GM12878 (cell line): ENCODE measurements around the gene MAPKAPK2. TPM values are rescaled to one million over a fixed set of nuclear protein-coding genes. Genes with fewer than 3 reads are reported as not detected.
A peak's percentile ranks its signal among the peaks of the same experiment; 100 is the strongest.

Experiments
- ATF7 ChIP-seq: fragments of 450-650 bp; IDR thresholded peaks from 2 replicates; pipeline ENCODE4 v1.6.1; 2016; ENCODE audit warnings: low read depth, mild to moderate bottlenecking
- BACH1 ChIP-seq: fragments of 450-650 bp; IDR thresholded peaks from 2 replicates; pipeline ENCODE4 v1.6.1; 2017; ENCODE audit warnings: mild to moderate bottlenecking, borderline replicate concordance
- BCL3 ChIP-seq: IDR thresholded peaks from 2 replicates; pipeline ENCODE4 v1.6.1; 2011; ENCODE audit warnings: borderline replicate concordance, low read depth, mild to moderate bottlenecking, moderate library complexity, low read length; ENCODE audit not compliant: insufficient read depth, poor library complexity, severe bottlenecking
- DPF2 ChIP-seq: fragments of 450-650 bp; IDR thresholded peaks from 2 replicates; pipeline ENCODE4 v1.6.1; 2017; ENCODE audit warnings: mild to moderate bottlenecking
- EGR1 ChIP-seq, 2 experiments: IDR thresholded peaks; 1 replicate in 1 of 2; 2 replicates in 1 of 2; pipeline ENCODE4 v1.6.1; 2011 to 2012; ENCODE audit warnings: low read depth in 2 of 2, low read length in 2 of 2, borderline replicate concordance in 1 of 2, mild to moderate bottlenecking in 1 of 2, moderate library complexity in 1 of 2
- IKZF1 ChIP-seq: fragments of 450-650 bp; conservative IDR thresholded peaks from 2 replicates; pipeline ENCODE4 v1.6.1; 2017; ENCODE audit warnings: antibody characterized with exemption, mild to moderate bottlenecking
- IKZF2 ChIP-seq, 2 experiments: fragments of 450-650 bp; IDR thresholded peaks; 2 replicates each; pipeline ENCODE4 v1.6.1; 2017; ENCODE audit warnings: mild to moderate bottlenecking in 2 of 2, moderate library complexity in 2 of 2
- MEF2B ChIP-seq: fragments of 450-650 bp; IDR thresholded peaks from 2 replicates; pipeline ENCODE4 v1.6.1; 2018; ENCODE audit warnings: mild to moderate bottlenecking, moderate library complexity; ENCODE audit not compliant: partially characterized antibody, poor library complexity, severe bottlenecking
- MTA2 ChIP-seq: fragments of 450-650 bp; IDR thresholded peaks from 2 replicates; pipeline ENCODE4 v1.6.1; 2016; ENCODE audit warnings: low read depth, mild to moderate bottlenecking, moderate library complexity
- MXI1 ChIP-seq: fragments of 150-350 bp; IDR thresholded peaks from 2 replicates; pipeline ENCODE4 v1.6.1; 2011; ENCODE audit warnings: low read depth, mild to moderate bottlenecking, inconsistent platforms, low read length, improper control_type of control experiment
- NBN ChIP-seq: fragments of 450-650 bp; IDR thresholded peaks from 2 replicates; pipeline ENCODE4 v1.6.1; 2016
- NR2C1 ChIP-seq: fragments of 450-650 bp; IDR thresholded peaks from 2 replicates; pipeline ENCODE4 v1.6.1; 2017; ENCODE audit warnings: antibody characterized with exemption, mild to moderate bottlenecking, moderate library complexity
- PAX5 ChIP-seq: IDR thresholded peaks from 2 replicates; pipeline ENCODE4 v1.6.1; 2011; ENCODE audit warnings: low read depth, low read length, borderline replicate concordance
- RCOR1 ChIP-seq: conservative IDR thresholded peaks from 2 replicates; pipeline ENCODE4 v1.6.1; 2012; ENCODE audit warnings: low read depth, low read length, improper control_type of control experiment
- RELA ChIP-seq: fragments of 450-650 bp; IDR thresholded peaks from 2 replicates; pipeline ENCODE4 v1.8.0; 2014; ENCODE audit warnings: borderline replicate concordance; ENCODE audit not compliant: partially characterized antibody
- RFX5 ChIP-seq: IDR thresholded peaks from 2 replicates; pipeline ENCODE4 v1.6.1; 2011; ENCODE audit warnings: low read depth, low read length, improper control_type of control experiment
- ZBTB4 ChIP-seq: fragments of 450-650 bp; formaldehyde crosslinking; IDR thresholded peaks from 2 replicates; pipeline ENCODE4 v1.4.0; 2022; ENCODE audit warnings: mild to moderate bottlenecking, moderate library complexity
- ZNF24 ChIP-seq: fragments of 450-650 bp; IDR thresholded peaks from 2 replicates; pipeline ENCODE4 v1.6.1; 2017; ENCODE audit warnings: antibody characterized with exemption, mild to moderate bottlenecking
- polyA plus RNA-seq, 11 experiments: library from polyadenylated mRNA; depleted of rRNA in 4 of 11; unstranded in 6 of 11; stranded (reverse) in 5 of 11; fragments of >200 nt; fragmentation: Nextera tagmentation in 4 of 11; fragmentation: Illumina TruSeq in 1 of 11; extraction: Ambion mirVana in 4 of 11; extraction: Trizol in 1 of 11; gene quantifications; 1 replicate in 1 of 11; 2 replicates in 10 of 11; pipeline versions ENCODE4 v1.2.1 to v1.2.3, GENCODE V29; 2011 to 2016; ENCODE audit warnings: inconsistent platforms in 2 of 11, missing spikeins in 2 of 11, low read depth in 1 of 11
- total RNA-seq, 4 experiments: library from RNA; depleted of rRNA in 3 of 4; stranded (reverse); fragments of >200 nt in 3 of 4; fragmentation: Illumina TruSeq in 1 of 4; extraction: Trizol in 1 of 4; gene quantifications; 2 replicates each; pipeline versions ENCODE4 v1.2.1 to v1.2.3, GENCODE V29; 2013 to 2021
- TF ChIP-seq, protein P1 (sequence below): fragments of 450-650 bp; IDR thresholded peaks from 2 replicates; pipeline ENCODE4 v1.6.1; 2017; ENCODE audit warnings: mild to moderate bottlenecking
- TF ChIP-seq, protein P2 (sequence below): fragments of 450-650 bp; IDR thresholded peaks from 2 replicates; pipeline ENCODE4 v1.6.1; 2016; ENCODE audit warnings: mild to moderate bottlenecking, moderate library complexity, borderline replicate concordance

MAPKAPK2 gene
- total and polyA plus RNA-seq, 10 of the 15 experiments (the other 5 are each of a cell fraction or from before 2014, with no cell fraction given): 0.72 to 92.2 (median 49.3) TPM

- TF ChIP-seq, protein P1, sequence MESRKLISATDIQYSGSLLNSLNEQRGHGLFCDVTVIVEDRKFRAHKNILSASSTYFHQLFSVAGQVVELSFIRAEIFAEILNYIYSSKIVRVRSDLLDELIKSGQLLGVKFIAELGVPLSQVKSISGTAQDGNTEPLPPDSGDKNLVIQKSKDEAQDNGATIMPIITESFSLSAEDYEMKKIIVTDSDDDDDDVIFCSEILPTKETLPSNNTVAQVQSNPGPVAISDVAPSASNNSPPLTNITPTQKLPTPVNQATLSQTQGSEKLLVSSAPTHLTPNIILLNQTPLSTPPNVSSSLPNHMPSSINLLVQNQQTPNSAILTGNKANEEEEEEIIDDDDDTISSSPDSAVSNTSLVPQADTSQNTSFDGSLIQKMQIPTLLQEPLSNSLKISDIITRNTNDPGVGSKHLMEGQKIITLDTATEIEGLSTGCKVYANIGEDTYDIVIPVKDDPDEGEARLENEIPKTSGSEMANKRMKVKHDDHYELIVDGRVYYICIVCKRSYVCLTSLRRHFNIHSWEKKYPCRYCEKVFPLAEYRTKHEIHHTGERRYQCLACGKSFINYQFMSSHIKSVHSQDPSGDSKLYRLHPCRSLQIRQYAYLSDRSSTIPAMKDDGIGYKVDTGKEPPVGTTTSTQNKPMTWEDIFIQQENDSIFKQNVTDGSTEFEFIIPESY: no peak
- peak; percentile 38 for TF ChIP-seq MEF2B
- TF ChIP-seq DPF2: peak; percentile 80
- TF ChIP-seq ATF7: peak; percentile 68; the same call in 1 of the 2 replicates
- TF ChIP-seq MTA2: peak; percentile 78; the same call in 1 of the 2 replicates
- peak; percentile 49 for TF ChIP-seq NBN
- peak; percentile 70; the same call in 1 of the 2 replicates for TF ChIP-seq PAX5
- no peak for TF ChIP-seq RCOR1
- TF ChIP-seq BCL3: peak; percentile 42
- peak; percentile 58; the same call in 1 of the 2 replicates for TF ChIP-seq BACH1
- TF ChIP-seq NR2C1: no peak
- TF ChIP-seq RFX5: no peak
- TF ChIP-seq, protein P2, sequence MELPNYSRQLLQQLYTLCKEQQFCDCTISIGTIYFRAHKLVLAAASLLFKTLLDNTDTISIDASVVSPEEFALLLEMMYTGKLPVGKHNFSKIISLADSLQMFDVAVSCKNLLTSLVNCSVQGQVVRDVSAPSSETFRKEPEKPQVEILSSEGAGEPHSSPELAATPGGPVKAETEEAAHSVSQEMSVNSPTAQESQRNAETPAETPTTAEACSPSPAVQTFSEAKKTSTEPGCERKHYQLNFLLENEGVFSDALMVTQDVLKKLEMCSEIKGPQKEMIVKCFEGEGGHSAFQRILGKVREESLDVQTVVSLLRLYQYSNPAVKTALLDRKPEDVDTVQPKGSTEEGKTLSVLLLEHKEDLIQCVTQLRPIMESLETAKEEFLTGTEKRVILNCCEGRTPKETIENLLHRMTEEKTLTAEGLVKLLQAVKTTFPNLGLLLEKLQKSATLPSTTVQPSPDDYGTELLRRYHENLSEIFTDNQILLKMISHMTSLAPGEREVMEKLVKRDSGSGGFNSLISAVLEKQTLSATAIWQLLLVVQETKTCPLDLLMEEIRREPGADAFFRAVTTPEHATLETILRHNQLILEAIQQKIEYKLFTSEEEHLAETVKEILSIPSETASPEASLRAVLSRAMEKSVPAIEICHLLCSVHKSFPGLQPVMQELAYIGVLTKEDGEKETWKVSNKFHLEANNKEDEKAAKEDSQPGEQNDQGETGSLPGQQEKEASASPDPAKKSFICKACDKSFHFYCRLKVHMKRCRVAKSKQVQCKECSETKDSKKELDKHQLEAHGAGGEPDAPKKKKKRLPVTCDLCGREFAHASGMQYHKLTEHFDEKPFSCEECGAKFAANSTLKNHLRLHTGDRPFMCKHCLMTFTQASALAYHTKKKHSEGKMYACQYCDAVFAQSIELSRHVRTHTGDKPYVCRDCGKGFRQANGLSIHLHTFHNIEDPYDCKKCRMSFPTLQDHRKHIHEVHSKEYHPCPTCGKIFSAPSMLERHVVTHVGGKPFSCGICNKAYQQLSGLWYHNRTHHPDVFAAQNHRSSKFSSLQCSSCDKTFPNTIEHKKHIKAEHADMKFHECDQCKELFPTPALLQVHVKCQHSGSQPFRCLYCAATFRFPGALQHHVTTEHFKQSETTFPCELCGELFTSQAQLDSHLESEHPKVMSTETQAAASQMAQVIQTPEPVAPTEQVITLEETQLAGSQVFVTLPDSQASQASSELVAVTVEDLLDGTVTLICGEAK: no peak
- TF ChIP-seq IKZF2 (IDR thresholded peaks at IDR 0.05): peak; percentile 96 to 97
- no peak for TF ChIP-seq MXI1
- TF ChIP-seq ZBTB4 (CRISPR knock-in tag): no peak
- TF ChIP-seq ZNF24: no peak
- 0 out of 3 replicates have a peak, but pooled peaks of 1 of the 2 experiments have one; percentile 15 for TF ChIP-seq EGR1 (IDR thresholded peaks at IDR 0.05; ENCODE audit: borderline replicate concordance in 1 of 2, low read depth in 2 of 2, low read length in 2 of 2)
- TF ChIP-seq IKZF1: peak; percentile 96
- TF ChIP-seq RELA: peak; percentile 24
These were observed 81.6 kb downstream of the MAPKAPK2 start (continued) for GRCh38 chr1:206766251-206766856.
